ENCODE data around the gene PRKAR1B.

The PRKAR1B gene

DNA sequence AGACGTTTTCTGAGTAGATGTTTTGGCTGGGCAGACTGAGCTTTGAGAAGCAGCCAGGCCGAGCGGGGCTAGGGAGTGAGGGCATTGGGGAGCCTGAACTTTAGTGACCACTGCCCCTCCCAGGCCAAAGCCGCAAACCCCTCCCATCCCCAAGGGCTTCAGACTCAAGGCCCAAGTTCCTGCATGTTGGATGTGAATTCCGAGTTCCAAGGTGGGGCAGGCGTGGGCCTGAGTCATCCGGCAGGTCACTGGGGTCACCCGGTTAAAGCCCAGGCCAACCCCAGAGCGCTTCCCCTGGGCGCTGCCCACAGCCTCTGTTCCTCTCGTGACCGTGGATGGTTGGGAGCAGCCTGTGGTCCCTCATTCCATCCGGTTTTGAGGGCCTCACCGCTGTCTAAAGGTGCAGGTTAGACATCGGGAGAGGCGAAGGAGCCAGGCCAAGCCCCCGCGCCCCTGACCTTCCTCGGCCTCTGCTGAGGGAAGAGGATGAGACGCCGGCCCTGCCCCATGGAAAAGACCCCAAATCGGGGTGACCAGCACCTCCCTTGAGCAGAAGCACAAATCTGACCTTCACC lies 200.5 kb downstream of the PRKAR1B start:
- TF ChIP-seq GATA2 (IDR thresholded peaks at IDR 0.05; ENCODE audit: low read depth, low read length) = no peak
- TF ChIP-seq GATA3 (IDR thresholded peaks at IDR 0.05; ENCODE audit: low read depth, low read length) = no peak

GRCh38 chr7:525740-526139 lies 201.3 kb downstream of the PRKAR1B start:
- TF ChIP-seq GATA3 (IDR thresholded peaks at IDR 0.05; ENCODE audit: low read depth, low read length) = no peak
- TF ChIP-seq GATA2 (IDR thresholded peaks at IDR 0.05; ENCODE audit: low read depth, low read length) = no peak

GRCh38 chr7:524800-525199 lies 202.3 kb downstream of the PRKAR1B start:
- TF ChIP-seq GATA3 (IDR thresholded peaks at IDR 0.05; ENCODE audit: low read depth, low read length) (no peak), GATA2 (IDR thresholded peaks at IDR 0.05; ENCODE audit: low read depth, low read length) (no peak)

DNA sequence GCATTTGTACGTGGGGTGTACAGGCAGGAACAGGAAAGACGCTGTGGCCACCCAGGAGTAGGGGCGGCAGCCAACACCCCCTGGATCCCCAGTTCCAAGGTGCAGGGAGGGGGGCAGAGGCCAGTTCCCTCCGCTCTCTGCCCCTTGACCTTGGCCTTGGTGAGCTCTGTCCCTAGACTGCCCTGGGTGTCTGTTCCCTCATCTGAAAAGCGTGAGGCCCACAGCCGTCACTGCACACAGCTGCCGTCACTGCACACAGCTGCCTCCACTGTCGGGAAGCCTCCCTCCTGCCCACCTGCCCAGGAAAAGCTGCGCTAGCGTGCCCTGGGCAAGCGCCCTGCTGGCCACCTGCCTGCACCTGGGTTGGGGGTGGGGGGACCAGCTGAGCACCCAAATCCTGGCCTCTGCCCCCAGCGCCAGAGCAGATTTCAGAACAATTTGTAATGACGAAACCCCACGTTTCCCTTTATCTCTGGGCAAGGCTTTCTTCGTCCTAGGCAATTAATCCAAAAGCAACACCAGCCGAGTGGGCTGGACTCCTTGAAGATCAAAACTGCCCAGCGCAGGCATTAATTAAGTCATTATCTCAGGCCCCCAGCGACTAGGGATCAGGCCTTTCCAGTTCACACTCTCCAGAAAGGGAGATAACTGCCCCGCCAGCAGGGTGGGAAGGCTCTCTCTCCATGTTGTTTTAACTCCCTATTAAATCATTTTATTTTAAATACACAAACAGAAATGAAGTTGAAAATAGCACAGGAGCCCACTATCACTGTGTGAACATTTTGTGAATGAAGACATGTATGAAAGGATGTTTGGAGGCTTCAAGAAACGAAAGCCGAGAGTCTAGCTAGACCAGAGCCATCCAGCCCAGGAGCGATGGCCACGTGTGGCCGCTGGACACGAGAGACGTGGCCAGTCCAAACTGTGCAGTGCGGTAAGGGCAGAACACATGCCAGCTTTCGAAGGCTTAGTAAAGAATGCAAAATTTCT lies 203.4 kb downstream of the PRKAR1B start:
- no peak for TF ChIP-seq GATA3 (IDR thresholded peaks at IDR 0.05; ENCODE audit: low read depth, low read length)
- no peak for TF ChIP-seq GATA2 (IDR thresholded peaks at IDR 0.05; ENCODE audit: low read depth, low read length)

DNA sequence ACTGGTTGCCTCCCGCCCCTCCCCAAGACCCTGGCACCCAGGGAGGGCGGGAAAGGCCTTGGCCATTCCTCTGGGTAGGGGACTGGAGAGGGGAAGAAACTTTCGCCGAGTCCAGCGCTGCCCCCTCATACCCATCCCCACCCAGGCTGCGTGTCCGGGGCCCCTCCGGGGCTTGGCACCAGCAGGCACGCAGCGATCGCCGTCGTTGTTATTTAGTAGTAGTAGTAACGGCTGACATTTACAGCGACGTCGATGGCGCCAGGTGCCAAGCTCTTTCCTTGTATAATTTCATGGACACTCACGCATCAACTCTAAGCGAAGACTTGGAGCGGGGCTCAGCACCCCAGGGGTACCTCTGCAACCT lies 204.1 kb downstream of the PRKAR1B start:
- TF ChIP-seq GATA2 (IDR thresholded peaks at IDR 0.05; ENCODE audit: low read depth, low read length) (no peak), GATA3 (IDR thresholded peaks at IDR 0.05; ENCODE audit: low read depth, low read length) (no peak)

DNA sequence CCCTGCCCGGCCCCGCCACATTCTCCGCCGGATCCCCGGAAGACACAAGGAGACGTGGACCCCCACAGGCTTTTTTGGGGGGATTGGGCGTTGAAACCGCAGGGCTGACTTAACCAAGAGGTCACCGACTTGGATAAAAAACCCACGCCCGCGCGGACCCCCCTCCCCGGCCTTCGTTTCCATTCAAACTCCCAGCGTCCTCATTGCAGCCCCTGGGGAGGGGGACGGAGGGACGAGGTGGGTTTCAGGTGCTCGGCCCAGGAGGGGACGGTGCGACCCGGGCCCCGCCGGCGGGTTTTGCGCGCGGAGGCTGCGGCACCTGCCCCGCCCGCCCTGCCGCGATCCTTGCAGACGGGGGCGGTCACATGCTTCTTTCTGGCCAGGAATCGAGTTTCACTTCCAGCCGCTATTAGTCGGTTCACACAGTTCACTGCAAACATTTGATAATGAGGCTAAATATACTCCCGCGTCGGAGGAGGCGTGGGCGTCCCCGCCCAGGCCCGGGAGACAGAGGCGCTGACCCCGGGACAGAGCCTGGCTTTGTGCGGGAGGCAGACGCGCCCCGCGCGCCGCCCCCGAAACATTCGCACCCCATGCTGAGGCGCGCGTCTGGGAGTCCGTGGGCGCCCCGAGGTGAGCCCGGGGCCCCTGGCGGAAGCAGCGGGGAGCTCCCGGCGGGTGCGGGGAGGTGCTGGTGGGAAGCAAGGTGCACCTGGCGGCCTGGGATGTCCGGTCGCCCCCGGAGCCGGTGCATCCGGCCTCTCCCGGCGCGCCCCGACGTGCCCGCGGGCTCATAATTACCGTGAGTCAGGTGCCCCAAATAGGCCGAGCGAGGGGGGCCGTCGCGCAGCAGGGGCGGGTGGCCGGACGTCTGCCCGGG lies 204.8 kb downstream of the PRKAR1B start:
- TF ChIP-seq GATA2 (IDR thresholded peaks at IDR 0.05; ENCODE audit: low read depth, low read length) (no peak), GATA3 (IDR thresholded peaks at IDR 0.05; ENCODE audit: low read depth, low read length) (no peak)

- no peak for TF ChIP-seq GATA2 (IDR thresholded peaks at IDR 0.05; ENCODE audit: low read depth, low read length)
These were observed 205.6 kb downstream of the PRKAR1B start for GRCh38 chr7:521221-522070.

GRCh38 chr7:520503-521161 lies 206.4 kb downstream of the PRKAR1B start:
- no peak for TF ChIP-seq GATA3 (IDR thresholded peaks at IDR 0.05; ENCODE audit: low read depth, low read length)
- TF ChIP-seq GATA2 (IDR thresholded peaks at IDR 0.05; ENCODE audit: low read depth, low read length) = no peak

DNA sequence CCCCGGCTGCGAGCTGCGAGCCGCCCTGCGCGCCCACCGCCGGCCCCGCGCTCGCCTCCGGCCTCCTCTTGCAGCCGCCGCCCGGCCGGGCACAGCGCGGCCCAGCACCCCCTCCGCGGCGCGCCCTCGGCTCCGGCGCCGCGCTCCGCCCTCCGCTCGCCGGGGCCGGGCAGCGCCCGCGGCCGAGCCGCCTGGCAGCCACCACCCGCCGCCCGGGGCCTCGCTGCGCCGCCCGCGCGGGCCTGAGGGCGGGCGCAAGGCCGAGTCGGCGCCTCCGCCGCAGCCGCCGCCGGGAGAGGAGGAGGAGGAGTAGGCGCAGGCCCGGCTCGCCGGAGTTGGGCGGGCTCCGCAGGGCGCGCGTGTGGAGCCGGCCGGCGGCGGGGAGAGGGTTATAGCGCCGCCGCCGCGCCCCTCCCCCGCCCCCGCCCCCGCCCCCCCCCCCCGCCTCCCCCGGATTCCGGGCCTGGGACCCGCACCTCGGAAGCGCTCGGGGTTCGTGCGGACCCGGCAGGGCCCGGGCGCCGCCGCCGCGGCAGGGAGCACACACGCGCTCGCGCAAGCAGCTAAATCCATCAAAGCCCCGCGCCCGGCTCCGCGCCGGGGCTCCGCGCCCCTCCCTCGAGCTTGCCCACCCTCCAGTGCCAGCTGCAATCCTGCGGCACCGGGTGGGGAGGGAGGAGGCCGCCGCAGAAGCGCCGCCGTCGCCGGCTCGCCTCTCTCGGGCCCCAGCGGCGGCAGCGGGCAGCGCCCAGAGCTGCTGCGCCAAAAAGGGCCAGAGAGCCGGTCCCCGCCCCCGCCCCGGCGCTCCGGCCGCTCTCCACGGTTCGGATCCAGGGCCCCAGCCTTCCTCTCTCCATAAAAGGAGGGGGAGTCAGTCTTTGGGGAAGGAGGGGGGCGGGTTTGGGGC lies 207.3 kb downstream of the PRKAR1B start, which contains the start of gene PDGFA:
Gene PDGFA (minus strand): TSS at position 363 of the 907 bp plus-strand sequence. CDS start 845 bp downstream, outside the sequence.
- TF ChIP-seq GATA3 (IDR thresholded peaks at IDR 0.05; ENCODE audit: low read depth, low read length) (no peak), GATA2 (IDR thresholded peaks at IDR 0.05; ENCODE audit: low read depth, low read length) (no peak)

DNA sequence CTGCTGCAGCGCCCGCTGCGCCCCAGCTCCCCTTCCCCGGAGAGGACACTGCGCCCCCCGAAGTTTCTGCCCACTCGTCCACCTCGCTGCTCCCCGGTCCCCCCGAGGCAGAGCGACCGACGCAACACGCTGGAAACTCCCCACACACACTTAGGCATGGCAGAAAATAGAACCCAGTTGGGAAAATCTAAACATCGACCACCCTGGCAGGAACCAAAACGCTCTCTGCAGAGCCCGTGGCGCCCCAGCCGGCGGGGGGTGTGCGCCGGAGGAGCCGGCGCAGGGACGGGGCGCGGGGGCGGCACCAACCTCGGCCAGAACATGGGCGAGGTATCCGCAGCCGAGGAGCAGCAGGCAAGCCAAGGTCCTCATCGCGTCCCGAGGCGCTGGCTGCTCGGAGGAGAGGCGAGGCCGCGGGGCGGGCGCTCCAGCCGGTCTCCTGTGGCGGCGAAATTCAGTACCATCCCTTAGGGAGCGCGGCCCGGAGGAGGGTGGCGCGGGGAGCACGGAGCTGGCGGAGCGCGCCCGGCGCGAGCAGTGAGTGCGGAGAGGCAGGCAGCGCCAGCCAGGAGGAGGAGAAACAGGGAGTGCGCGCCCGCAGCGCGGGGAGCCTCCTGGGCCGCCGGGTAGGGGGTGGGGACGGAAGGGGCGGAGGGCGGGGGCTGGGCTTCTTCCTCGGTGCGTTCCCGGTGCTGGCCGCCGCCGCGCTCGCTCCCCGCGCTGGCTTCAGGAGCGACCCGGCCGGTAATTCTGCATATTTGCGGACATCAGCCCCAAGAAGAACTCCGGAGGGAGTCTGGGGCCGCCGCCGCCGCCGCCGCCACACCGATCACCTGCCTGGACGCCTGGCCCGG lies 208.2 kb downstream of the PRKAR1B start:
- TF ChIP-seq GATA3 (IDR thresholded peaks at IDR 0.05; ENCODE audit: low read depth, low read length) = no peak
- no peak for TF ChIP-seq GATA2 (IDR thresholded peaks at IDR 0.05; ENCODE audit: low read depth, low read length)

Measured in SH-SY5Y (cell line).